SK-N-SH treated with all-trans-retinoic acid at 6 μM for 48 hours (cell line): Measurements from ENCODE around the gene HSD17B14.

Experiments used
- ATAC-seq: fragments of 200-7000 bp; cut with Tn5 transposase; 3 replicates; pipeline ENCODE4 v1.9.1; 2020; ENCODE audit warnings: mild to moderate bottlenecking, moderate library complexity
- ARNTL ChIP-seq: fragments of 450-650 bp; formaldehyde crosslinking; IDR thresholded peaks from 2 replicates; pipeline ENCODE4 v1.5.0; 2020; ENCODE audit warnings: low read depth, mild to moderate bottlenecking, moderate library complexity, borderline replicate concordance
- BACH2 ChIP-seq: fragments of 250-450 bp; sonication (Bioruptor Pico); IDR thresholded peaks from 2 replicates; pipeline ENCODE4 v1.9.0; 2021; ENCODE audit warnings: mild to moderate bottlenecking, borderline replicate concordance
- CSDC2 ChIP-seq: fragments of 250-450 bp; sonication (Bioruptor Pico); IDR thresholded peaks from 2 replicates; pipeline ENCODE4 v1.5.0; 2020; ENCODE audit warnings: mild to moderate bottlenecking, moderate library complexity
- CSRNP3 ChIP-seq: fragments of 250-450 bp; sonication (Bioruptor Pico); IDR thresholded peaks from 2 replicates; pipeline ENCODE4 v1.5.1; 2021; ENCODE audit warnings: mild to moderate bottlenecking, moderate library complexity
- ESRRG ChIP-seq: fragments of 250-450 bp; sonication (Bioruptor Pico); IDR thresholded peaks from 2 replicates; pipeline ENCODE4 v1.6.1; 2021; ENCODE audit warnings: mild to moderate bottlenecking
- GLIS3 ChIP-seq: fragments of 250-450 bp; sonication (Bioruptor Pico); IDR thresholded peaks from 2 replicates; pipeline ENCODE4 v1.5.0; 2020; ENCODE audit warnings: mild to moderate bottlenecking, moderate library complexity
- ISL1 ChIP-seq: fragments of 250-450 bp; sonication (Bioruptor Pico); IDR thresholded peaks from 2 replicates; pipeline ENCODE4 v2.1.2; 2022; ENCODE audit warnings: mild to moderate bottlenecking, moderate library complexity
- OSR1 ChIP-seq: fragments of 250-450 bp; sonication (Bioruptor Pico); IDR thresholded peaks from 2 replicates; pipeline ENCODE4 v1.8.0; 2022; ENCODE audit warnings: moderate library complexity, mild to moderate bottlenecking, inconsistent platforms
- PATZ1 ChIP-seq: fragments of 250-450 bp; sonication (Bioruptor Pico); IDR thresholded peaks from 2 replicates; pipeline ENCODE4 v1.8.0; 2020; ENCODE audit warnings: mild to moderate bottlenecking, moderate library complexity, borderline replicate concordance
- POU6F1 ChIP-seq: fragments of 250-450 bp; sonication (Bioruptor Pico); IDR thresholded peaks from 2 replicates; pipeline ENCODE4 v1.8.0; 2021; ENCODE audit warnings: low read depth, mild to moderate bottlenecking, moderate library complexity, borderline replicate concordance
- PPARA ChIP-seq: fragments of 250-450 bp; sonication (Bioruptor Pico); IDR thresholded peaks from 2 replicates; pipeline ENCODE4 v1.5.0; 2020; ENCODE audit warnings: mild to moderate bottlenecking, borderline replicate concordance
- TCF4 ChIP-seq: fragments of 250-450 bp; sonication (Bioruptor Pico); IDR thresholded peaks from 2 replicates; pipeline ENCODE4 v1.8.0; 2021; ENCODE audit warnings: mild to moderate bottlenecking, moderate library complexity, borderline replicate concordance
- TOX ChIP-seq: fragments of 250-450 bp; sonication (Bioruptor Pico); IDR thresholded peaks from 2 replicates; pipeline ENCODE4 v1.8.0; 2021; ENCODE audit warnings: mild to moderate bottlenecking, moderate library complexity, borderline replicate concordance
- TSHZ2 ChIP-seq: fragments of 250-450 bp; sonication (Bioruptor Pico); IDR thresholded peaks from 2 replicates; pipeline ENCODE4 v1.5.0; 2020; ENCODE audit warnings: mild to moderate bottlenecking, moderate library complexity
- ZC3H10 ChIP-seq: fragments of 250-450 bp; sonication (Bioruptor Pico); IDR thresholded peaks from 2 replicates; pipeline ENCODE4 v1.5.1; 2021; ENCODE audit warnings: mild to moderate bottlenecking, moderate library complexity
- ZFP30 ChIP-seq: fragments of 450-650 bp; formaldehyde crosslinking; IDR thresholded peaks from 2 replicates; pipeline ENCODE4 v1.5.0; 2022; ENCODE audit warnings: mild to moderate bottlenecking, moderate library complexity
- ZNF565 ChIP-seq: fragments of 450-650 bp; formaldehyde crosslinking; conservative IDR thresholded peaks from 2 replicates; pipeline ENCODE4 v1.5.0; 2020; ENCODE audit warnings: low read depth, mild to moderate bottlenecking, moderate library complexity
- ZNF70 ChIP-seq: fragments of 450-650 bp; formaldehyde crosslinking; IDR thresholded peaks from 2 replicates; pipeline ENCODE4 v1.5.0; 2020; ENCODE audit warnings: mild to moderate bottlenecking, moderate library complexity

Gene HSD17B14

GRCh38 chr19:48821633-48822032 is 14.7 kb downstream of the HSD17B14 start (continued):
- TF ChIP-seq ESRRG (no peak), ISL1 (CRISPR knock-in tag) (no peak), PPARA (CRISPR knock-in tag) (no peak), TCF4 (CRISPR knock-in tag) (no peak), CSDC2 (CRISPR knock-in tag) (no peak), ZNF70 (no peak), POU6F1 (no peak)

- peak; percentile 86 for ATAC-seq
Observed at GRCh38 chr19:48819366-48819816, 16.9 kb downstream of the HSD17B14 start.

More at GRCh38 chr19:48819366-48819816, 16.9 kb downstream of the HSD17B14 start:
- TF ChIP-seq ZFP30 (CRISPR knock-in tag), result no peak
- no peak for TF ChIP-seq ARNTL
- TF ChIP-seq TOX (CRISPR knock-in tag), result no peak
- no peak for TF ChIP-seq BACH2
- TF ChIP-seq ZC3H10 (CRISPR knock-in tag), result no peak
- no peak for TF ChIP-seq POU6F1
- no peak for TF ChIP-seq OSR1 (CRISPR knock-in tag)
- no peak for TF ChIP-seq ZNF565
- no peak for TF ChIP-seq TSHZ2 (CRISPR knock-in tag)
- TF ChIP-seq PATZ1, result no peak
- TF ChIP-seq TCF4 (CRISPR knock-in tag), result no peak
- no peak for TF ChIP-seq CSRNP3 (CRISPR knock-in tag)
- no peak for TF ChIP-seq GLIS3
